GM18526 (cell line): ENCODE results near the gene CCSER1.

Experiments
- POLR2A ChIP-seq: IDR thresholded peaks from 3 replicates; pipeline ENCODE4 v1.6.1; 2011; ENCODE audit not compliant: insufficient read length; ENCODE audit errors: extremely low read depth

Gene CCSER1

GRCh38 chr4:90982813-90983212 is 855.6 kb downstream of the CCSER1 start:
- no peak for TF ChIP-seq POLR2A

GRCh38 chr4:90990284-90990683 is 863.1 kb downstream of the CCSER1 start:
- no peak for TF ChIP-seq POLR2A

GRCh38 chr4:90992213-90992612 is 865.0 kb downstream of the CCSER1 start:
- no peak for TF ChIP-seq POLR2A

GRCh38 chr4:90994851-90995574 is 867.8 kb downstream of the CCSER1 start:
- TF ChIP-seq POLR2A: no peak

GRCh38 chr4:90995996-90996395 is 868.8 kb downstream of the CCSER1 start:
- no peak for TF ChIP-seq POLR2A

GRCh38 chr4:90996813-90997212 is 869.6 kb downstream of the CCSER1 start:
- TF ChIP-seq POLR2A: no peak

GRCh38 chr4:91015861-91016260 is 888.7 kb downstream of the CCSER1 start:
- no peak for TF ChIP-seq POLR2A

- no peak for TF ChIP-seq POLR2A
These were observed 892.3 kb downstream of the CCSER1 start for GRCh38 chr4:91019513-91019912.

GRCh38 chr4:91025241-91026148 is 898.3 kb downstream of the CCSER1 start:
- no peak for TF ChIP-seq POLR2A

GRCh38 chr4:91028228-91028627 is 901.0 kb downstream of the CCSER1 start:
- TF ChIP-seq POLR2A: no peak

- no peak for TF ChIP-seq POLR2A
These were observed 904.6 kb downstream of the CCSER1 start for GRCh38 chr4:91031761-91032160.

GRCh38 chr4:91032725-91033445 is 905.7 kb downstream of the CCSER1 start:
- no peak for TF ChIP-seq POLR2A

- no peak for TF ChIP-seq POLR2A
These were observed 908.1 kb downstream of the CCSER1 start for GRCh38 chr4:91035276-91035675.

GRCh38 chr4:91037951-91038350 is 910.8 kb downstream of the CCSER1 start:
- TF ChIP-seq POLR2A: no peak

GRCh38 chr4:91057871-91058270 is 930.7 kb downstream of the CCSER1 start:
- no peak for TF ChIP-seq POLR2A

- no peak for TF ChIP-seq POLR2A
These were observed 931.2 kb downstream of the CCSER1 start for GRCh38 chr4:91058345-91058744.

- TF ChIP-seq POLR2A: no peak
These were observed 937.1 kb downstream of the CCSER1 start for GRCh38 chr4:91064157-91064853.
